ENCODE measurements around the gene RNF217. TPM values are rescaled to one million over a fixed set of nuclear protein-coding genes. Genes with fewer than 3 reads are reported as not detected.

The RNF217 gene
- polyA plus RNA-seq, 1 experiment = 18.6 TPM

GRCh38 chr6:124983383-124984083, 21.3 kb downstream of the RNF217 start:
- no peak for DNase-seq (ENCODE audit: low read depth)
- CTCF ChIA-PET = no interaction called here
- POLR2A ChIA-PET = no interaction called here
- no peaks in the 10 kb centered on the region for H3K27me3 ChIP-seq (ENCODE audit: control insufficient read depth, insufficient read depth, low read length)
- H3K4me3 ChIP-seq (ENCODE audit: low read depth, low read length) = no peak overlapping the region
- peaks cover 5% of the 10 kb centered on the region for H3K36me3 ChIP-seq (ENCODE audit: control insufficient read depth, insufficient read depth, low read length)
- no peak for TF ChIP-seq CTCF (IDR thresholded peaks at IDR 0.05; ENCODE audit: insufficient read depth, low read depth, low read length)

GRCh38 chr6:124984668-124985338, 22.6 kb downstream of the RNF217 start:
- TF ChIP-seq CTCF (IDR thresholded peaks at IDR 0.05; ENCODE audit: insufficient read depth, low read depth, low read length) = no peak
- DNase-seq (ENCODE audit: low read depth) = no peak
- Histone ChIP-seq H3K36me3 (ENCODE audit: control insufficient read depth, insufficient read depth, low read length) (peaks cover 2% of the 10 kb centered on the region; the same call in 1 of the 2 replicates), H3K27me3 (ENCODE audit: control insufficient read depth, insufficient read depth, low read length) (no peaks in the 10 kb centered on the region), H3K4me3 (ENCODE audit: low read depth, low read length) (no peak overlapping the region)
- ChIA-PET POLR2A (interaction anchor here (0.8 kb wide), 1 partner anchor 11 kb away, joined by 3 read pairs; no protein-coding TSS in a partner anchor), CTCF (no interaction called here)

GRCh38 chr6:124986164-124986563, 23.9 kb downstream of the RNF217 start:
- H3K36me3 ChIP-seq (ENCODE audit: control insufficient read depth, insufficient read depth, low read length) = peaks cover 2% of the 10 kb centered on the region; the same call in 1 of the 2 replicates
- no peaks in the 10 kb centered on the region for H3K27me3 ChIP-seq (ENCODE audit: control insufficient read depth, insufficient read depth, low read length)
- no peak for DNase-seq (ENCODE audit: low read depth)
- ChIA-PET POLR2A (no interaction called here), CTCF (interaction anchor here (0.9 to 1.0 kb wide), 2 partner anchors 15 to 16 kb away, joined by 3 read pairs; no protein-coding TSS in a partner anchor)
- no peak for TF ChIP-seq CTCF (IDR thresholded peaks at IDR 0.05; ENCODE audit: insufficient read depth, low read depth, low read length)
- H3K4me3 ChIP-seq (ENCODE audit: low read depth, low read length) = no peak overlapping the region

GRCh38 chr6:124987291-124987690, 25.1 kb downstream of the RNF217 start:
- H3K27me3 ChIP-seq (ENCODE audit: control insufficient read depth, insufficient read depth, low read length) = no peaks in the 10 kb centered on the region
- no peak overlapping the region for H3K4me3 ChIP-seq (ENCODE audit: low read depth, low read length)
- H3K36me3 ChIP-seq (ENCODE audit: control insufficient read depth, insufficient read depth, low read length) = peaks cover 2% of the 10 kb centered on the region; the same call in 1 of the 2 replicates
- no peak for TF ChIP-seq CTCF (IDR thresholded peaks at IDR 0.05; ENCODE audit: insufficient read depth, low read depth, low read length)
- DNase-seq (ENCODE audit: low read depth) = no peak
- ChIA-PET CTCF (interaction anchor here (1.4 kb wide), 1 partner anchor 12 kb away, joined by 5 read pairs; no protein-coding TSS in a partner anchor), POLR2A (no interaction called here)

- POLR2A ChIA-PET = no interaction called here
- DNase-seq (ENCODE audit: low read depth) = no peak
- H3K4me3 ChIP-seq (ENCODE audit: low read depth, low read length) = no peak overlapping the region
- no peaks in the 10 kb centered on the region for H3K27me3 ChIP-seq (ENCODE audit: control insufficient read depth, insufficient read depth, low read length)
- peaks cover 2% of the 10 kb centered on the region; the same call in 1 of the 2 replicates for H3K36me3 ChIP-seq (ENCODE audit: control insufficient read depth, insufficient read depth, low read length)
- TF ChIP-seq CTCF (IDR thresholded peaks at IDR 0.05; ENCODE audit: insufficient read depth, low read depth, low read length) = no peak
- CTCF ChIA-PET = interaction anchor here (1.4 kb wide), 1 partner anchor 11 kb away, joined by 5 read pairs; no protein-coding TSS in a partner anchor
These were observed 25.9 kb downstream of the RNF217 start for GRCh38 chr6:124987999-124988591.

All from BJ (cell line).